Activated B cell treated with CpG ODN at 0.5 μM for 24 hours (primary cell): Measurements from ENCODE around the gene HOXD9. TPM values are rescaled to one million over a fixed set of nuclear protein-coding genes. Genes with fewer than 3 reads are reported as not detected.

Experiments used
- ATAC-seq: fragments of 200-7000 bp; cut with Tn5 transposase; one replicate; pipeline ENCODE4 v1.10.0; 2021; ENCODE audit warnings: low read depth, mild to moderate bottlenecking, moderate library complexity
- CTCF ChIA-PET: fragments of 350-600 bp; sonication (Branson Sonifier 250); formaldehyde crosslinking; loops from one replicate; lab custom pipeline; 2021; ENCODE audit warnings: antibody characterized with exemption; lab: Charles Lee
- POLR2A ChIA-PET: fragments of 350-600 bp; sonication (Branson Sonifier 250); formaldehyde crosslinking; loops from one replicate; lab custom pipeline; 2021; ENCODE audit warnings: antibody characterized with exemption; lab: Charles Lee
- DNase-seq: peaks from one replicate; pipeline ENCODE4 v3.0.0; 2022
- H3K27ac Mint-ChIP-seq: one replicate; pipeline ENCODE4 v1.8.0; 2020; ENCODE audit warnings: mixed read lengths
- H3K27me3 Mint-ChIP-seq: one replicate; pipeline ENCODE4 v1.8.0; 2021; ENCODE audit warnings: mixed read lengths
- H3K36me3 Mint-ChIP-seq: one replicate; pipeline ENCODE4 v1.8.0; 2021; ENCODE audit warnings: low read depth, mixed read lengths
- H3K4me1 Mint-ChIP-seq: one replicate; pipeline ENCODE4 v1.8.0; 2021; ENCODE audit warnings: mixed read lengths
- H3K4me3 Mint-ChIP-seq: one replicate; pipeline ENCODE4 v1.8.0; 2020; ENCODE audit warnings: mild to moderate bottlenecking, mixed read lengths
- H3K9me3 Mint-ChIP-seq: one replicate; pipeline ENCODE4 v1.8.0; 2020; ENCODE audit warnings: mixed read lengths
- CTCF ChIP-seq: fragments of 200-600 bp; IDR thresholded peaks from one replicate; pipeline ENCODE4 v1.8.0; 2022; ENCODE audit warnings: antibody characterized with exemption, mild to moderate bottlenecking
- intact Hi-C: fragments of 100-400 bp; cut with micrococcal nuclease; formaldehyde crosslinking; loops from one replicate; pipeline ENCODE4 v1.15.1; 2024
- total RNA-seq: library from RNA; stranded (reverse); gene quantifications from 2 replicates; pipeline ENCODE4 v1.2.3, GENCODE V29; 2022

Gene HOXD9
- total RNA-seq, 1 donor from 2014 or later, result not detected

- ChIA-PET CTCF (no interaction called here), POLR2A (no interaction called here)
- Mint-ChIP-seq H3K4me1 (no peaks in the 10 kb centered on the region), H3K27ac (no peak overlapping the region), H3K9me3 (peaks cover 5% of the 10 kb centered on the region), H3K4me3 (no peak overlapping the region), H3K27me3 (peaks cover 66% of the 10 kb centered on the region), H3K36me3 (no peaks in the 10 kb centered on the region)
- intact Hi-C loops, result loop anchor here (10.0 kb wide), 1 partner anchor 1829 kb away; the partner anchor contains the start of gene SP9
- TF ChIP-seq CTCF, result no peak
- DNase-seq (no peak), ATAC-seq (no peak)
Observed at GRCh38 chr2:176164201-176164600, 41.7 kb downstream of the HOXD9 start.

- TF ChIP-seq CTCF, result no peak
- H3K4me1 Mint-ChIP-seq, result no peaks in the 10 kb centered on the region
- peaks cover 67% of the 10 kb centered on the region for H3K27me3 Mint-ChIP-seq
- no peak overlapping the region for H3K4me3 Mint-ChIP-seq
- H3K36me3 Mint-ChIP-seq, result no peaks in the 10 kb centered on the region
- H3K9me3 Mint-ChIP-seq, result peaks cover 5% of the 10 kb centered on the region
- ChIA-PET POLR2A (no interaction called here), CTCF (no interaction called here)
- no peak overlapping the region for H3K27ac Mint-ChIP-seq
- intact Hi-C loops, result loop anchor here (10.0 kb wide), 1 partner anchor 1830 kb away; the partner anchor contains the start of gene SP9
- DNase-seq (no peak), ATAC-seq (no peak)
Observed at GRCh38 chr2:176164611-176165369, 42.3 kb downstream of the HOXD9 start.

- no peaks in the 10 kb centered on the region for H3K36me3 Mint-ChIP-seq
- intact Hi-C loops, result loop anchor here (10.0 kb wide), 1 partner anchor 1831 kb away; the partner anchor contains the start of gene SP9
- no peak for TF ChIP-seq CTCF
- H3K9me3 Mint-ChIP-seq, result peaks cover 5% of the 10 kb centered on the region
- DNase-seq (no peak), ATAC-seq (no peak)
- H3K4me1 Mint-ChIP-seq, result no peaks in the 10 kb centered on the region
- POLR2A ChIA-PET, result no interaction called here
- H3K27ac Mint-ChIP-seq, result no peak overlapping the region
- CTCF ChIA-PET, result no interaction called here
- H3K27me3 Mint-ChIP-seq, result peaks cover 68% of the 10 kb centered on the region
- H3K4me3 Mint-ChIP-seq, result no peak overlapping the region
Observed at GRCh38 chr2:176165370-176166050, 43.0 kb downstream of the HOXD9 start.

- DNase-seq, result no peak
- TF ChIP-seq CTCF, result no peak
- Mint-ChIP-seq H3K4me1 (no peaks in the 10 kb centered on the region), H3K36me3 (no peaks in the 10 kb centered on the region), H3K27me3 (peaks cover 65% of the 10 kb centered on the region), H3K27ac (no peak overlapping the region), H3K4me3 (no peak overlapping the region), H3K9me3 (peaks cover 5% of the 10 kb centered on the region)
- ATAC-seq, result no peak
- ChIA-PET CTCF (no interaction called here), POLR2A (no interaction called here)
- intact Hi-C loops, result loop anchor here (10.0 kb wide), 1 partner anchor 1831 kb away; the partner anchor contains the start of gene SP9
Observed at GRCh38 chr2:176166272-176166671, 43.8 kb downstream of the HOXD9 start.

- peaks cover 59% of the 10 kb centered on the region for H3K27me3 Mint-ChIP-seq
- intact Hi-C loops, result loop anchor here (10.0 kb wide), 1 partner anchor 1833 kb away; the partner anchor contains the start of gene SP9
- ATAC-seq, result no peak
- POLR2A ChIA-PET, result no interaction called here
- no peaks in the 10 kb centered on the region for H3K36me3 Mint-ChIP-seq
- H3K4me3 Mint-ChIP-seq, result no peak overlapping the region
- CTCF ChIA-PET, result interaction anchor here (1.3 kb wide), 1 partner anchor 484 kb away, joined by 4 read pairs; no protein-coding TSS in a partner anchor
- H3K4me1 Mint-ChIP-seq, result peaks cover 2% of the 10 kb centered on the region
- H3K27ac Mint-ChIP-seq, result no peak overlapping the region
- no peak for TF ChIP-seq CTCF
- peaks cover 5% of the 10 kb centered on the region for H3K9me3 Mint-ChIP-seq
- DNase-seq, result no peak
Observed at GRCh38 chr2:176167398-176167797, 44.9 kb downstream of the HOXD9 start.
